ENCODE data around the gene OR5B17. TPM values are rescaled to one million over a fixed set of nuclear protein-coding genes. Genes with fewer than 3 reads are reported as not detected.

Gene OR5B17
- total and polyA plus RNA-seq, 2 of the 8 experiments (the other 6 are each of a cell fraction or from before 2014, with no cell fraction given): not detected

- H3K23me2 ChIP-seq (ENCODE audit: low read depth, low read length): no peaks in the 10 kb centered on the region
- H3K27ac ChIP-seq (ENCODE audit: low read depth, low read length): no peak overlapping the region
- H3K27me3 ChIP-seq (replicated peaks in 1 of 4; ENCODE audit: control insufficient read depth in 3 of 4, extremely low read depth in 1 of 4, insufficient read depth in 3 of 4, low read length in 3 of 4): no peaks in the 10 kb centered on the region
- H3K18ac ChIP-seq (ENCODE audit: extremely low read depth, low read length): no peak overlapping the region
- H3K9ac ChIP-seq (replicated peaks in 1 of 4; ENCODE audit: extremely low read depth in 1 of 4, low read depth in 3 of 4, low read length in 3 of 4): no peak overlapping the region
- no peaks in the 10 kb centered on the region for H4K20me1 ChIP-seq (replicated peaks in 1 of 2; ENCODE audit: control insufficient read depth in 1 of 2, insufficient read depth in 2 of 2, low read length in 2 of 2)
- no peak overlapping the region for H3K56ac ChIP-seq (replicated peaks; ENCODE audit: insufficient read length, low read depth, low read length)
- H4K5ac ChIP-seq (ENCODE audit: insufficient read length, low read depth, low read length): no peak overlapping the region
- H3K4me1 ChIP-seq (replicated peaks in 1 of 4; ENCODE audit: control insufficient read depth in 3 of 4, insufficient read depth in 4 of 4, low read length in 3 of 4): no peaks in the 10 kb centered on the region
- no peak for DNase-seq (ENCODE audit: low read depth in 1 of 2, low spot score in 2 of 2)
- no peak overlapping the region for H3K4me2 ChIP-seq (ENCODE audit: insufficient read depth in 1 of 2, low read depth in 2 of 2, low read length in 2 of 2)
- no peak overlapping the region for H3K23ac ChIP-seq (ENCODE audit: insufficient read length)
- no peak overlapping the region for H2BK12ac ChIP-seq (ENCODE audit: low read depth, low read length)
- H3K4ac ChIP-seq (replicated peaks; ENCODE audit: insufficient read length, low read depth, low read length): no peak overlapping the region
- no peak overlapping the region for H4K8ac ChIP-seq (ENCODE audit: extremely low read depth, insufficient read depth, low read length)
- 64% methylated on average over 1 of the region's 1 CpG; no CpG with 5 or more reads in 1 of the 2 experiments for WGBS, 2 experiments (ENCODE audit: extremely low coverage in 1 of 2, insufficient coverage in 1 of 2, insufficient read length in 1 of 2, insufficient replicate concordance in 2 of 2, low coverage in 1 of 2, low lambda C conversion rate in 2 of 2, missing lambda C conversion rate in 1 of 2)
- no peak overlapping the region for H4K91ac ChIP-seq (replicated peaks; ENCODE audit: insufficient read length, low read length)
- no peak overlapping the region for H2BK20ac ChIP-seq (ENCODE audit: low read length)
- peaks cover 16 to 29% of the 10 kb centered on the region in 2 experiments for H3K9me3 ChIP-seq (ENCODE audit: insufficient read depth in 2 of 2, low read depth in 1 of 2, low read length in 1 of 2)
- no peak overlapping the region for H2AFZ ChIP-seq (ENCODE audit: low read length)
- no peak overlapping the region for H3K4me3 ChIP-seq (ENCODE audit: extremely low read depth in 1 of 4, insufficient read depth in 2 of 4, low read depth in 3 of 4, low read length in 4 of 4)
- no peak overlapping the region for H2AK5ac ChIP-seq (ENCODE audit: low read depth, low read length)
- H3K79me2 ChIP-seq (ENCODE audit: control insufficient read depth in 1 of 2, insufficient read depth in 2 of 2, low read length in 2 of 2): no peaks in the 10 kb centered on the region
- POLR2A ChIA-PET (ENCODE audit: partially characterized antibody): no interaction called here
- no peak overlapping the region for H2BK120ac ChIP-seq (replicated peaks; ENCODE audit: low read depth, low read length)
- H3K14ac ChIP-seq (ENCODE audit: insufficient read length): no peak overlapping the region
- no peaks in the 10 kb centered on the region for H3K79me1 ChIP-seq (ENCODE audit: low read depth, low read length)
- no peak overlapping the region for H2BK5ac ChIP-seq (ENCODE audit: low read depth, low read length)
- FAIRE-seq: no peak
- no peak for TF ChIP-seq POU5F1 (IDR thresholded peaks at IDR 0.05; ENCODE audit: low read depth, low read length)
- TF ChIP-seq POLR2AphosphoS5 (IDR thresholded peaks at IDR 0.05; ENCODE audit: low read depth, low read length): no peak
- no peak for TF ChIP-seq PHF8 (conservative IDR thresholded peaks at IDR 0.05; ENCODE audit: low read depth, low read length)
- no peak for TF ChIP-seq TCF12 (IDR thresholded peaks at IDR 0.05; ENCODE audit: low read depth, low read length)
- TF ChIP-seq, protein P1, sequence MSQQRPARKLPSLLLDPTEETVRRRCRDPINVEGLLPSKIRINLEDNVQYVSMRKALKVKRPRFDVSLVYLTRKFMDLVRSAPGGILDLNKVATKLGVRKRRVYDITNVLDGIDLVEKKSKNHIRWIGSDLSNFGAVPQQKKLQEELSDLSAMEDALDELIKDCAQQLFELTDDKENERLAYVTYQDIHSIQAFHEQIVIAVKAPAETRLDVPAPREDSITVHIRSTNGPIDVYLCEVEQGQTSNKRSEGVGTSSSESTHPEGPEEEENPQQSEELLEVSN (IDR thresholded peaks at IDR 0.05): no peak
- no peak for TF ChIP-seq CTBP2 (IDR thresholded peaks at IDR 0.05; ENCODE audit: borderline replicate concordance, insufficient read depth, insufficient read length, low read length)
- TF ChIP-seq SIRT6 (IDR thresholded peaks at IDR 0.05; ENCODE audit: low read length): no peak
- TF ChIP-seq CHD2 (IDR thresholded peaks at IDR 0.05; ENCODE audit: low read length): no peak
- no peaks in the 10 kb centered on the region for H3K36me3 ChIP-seq (ENCODE audit: control insufficient read depth in 2 of 4, insufficient read depth in 4 of 4, low read length in 3 of 4)
- no peak overlapping the region for H2BK15ac ChIP-seq (ENCODE audit: low read length)
- CTCF ChIA-PET (ENCODE audit: partially characterized antibody): no interaction called here
Observed at GRCh38 chr11:58392746-58393145, 33.9 kb upstream of the OR5B17 start.
